ENCODE data around the gene R3HCC1L.

Gene R3HCC1L

DNA sequence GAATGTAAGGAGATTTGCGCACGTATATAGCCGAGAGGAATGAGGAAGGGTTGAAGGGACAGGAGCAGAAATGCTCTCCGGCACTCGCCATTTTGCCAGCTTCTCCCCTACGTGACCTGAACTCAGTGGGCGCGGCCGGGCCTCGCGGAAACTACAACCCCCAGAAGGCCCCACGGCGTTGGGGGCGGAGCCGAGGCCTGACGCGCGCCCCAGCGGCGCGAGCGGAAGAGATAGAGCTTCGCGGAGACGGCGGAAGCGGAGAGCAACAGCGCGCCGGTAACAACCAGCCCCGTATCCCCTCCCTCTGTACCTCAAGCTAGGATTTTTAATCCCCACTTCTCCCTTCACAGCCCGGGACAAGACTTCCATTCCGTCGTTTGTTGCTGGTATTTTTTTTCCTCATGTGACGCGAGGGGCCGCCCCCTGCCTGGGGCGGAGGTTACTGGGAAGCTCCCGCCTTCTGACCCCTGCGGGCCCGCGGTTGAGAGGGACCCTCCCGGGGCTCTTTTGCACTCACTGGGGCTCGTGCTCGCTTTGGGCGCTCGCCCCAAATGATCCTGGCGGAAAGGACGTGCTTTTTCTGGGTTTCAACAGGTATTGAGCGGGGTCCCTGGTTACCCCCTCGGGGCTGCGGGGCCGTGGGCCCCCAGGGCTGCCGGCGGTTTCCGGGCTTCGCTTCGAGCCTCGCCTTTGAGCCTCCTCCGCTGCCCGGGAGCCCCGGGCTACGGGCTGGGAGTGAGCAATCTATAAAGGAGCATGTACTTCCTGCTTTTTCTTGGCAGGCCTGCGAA, at the start of gene R3HCC1L:
TSS of gene R3HCC1L (plus strand) at position 227 of the 791 bp plus-strand sequence. CDS start 73,458 bp downstream, outside the sequence.
- peak; percentile 97 for DNase-seq

DNA sequence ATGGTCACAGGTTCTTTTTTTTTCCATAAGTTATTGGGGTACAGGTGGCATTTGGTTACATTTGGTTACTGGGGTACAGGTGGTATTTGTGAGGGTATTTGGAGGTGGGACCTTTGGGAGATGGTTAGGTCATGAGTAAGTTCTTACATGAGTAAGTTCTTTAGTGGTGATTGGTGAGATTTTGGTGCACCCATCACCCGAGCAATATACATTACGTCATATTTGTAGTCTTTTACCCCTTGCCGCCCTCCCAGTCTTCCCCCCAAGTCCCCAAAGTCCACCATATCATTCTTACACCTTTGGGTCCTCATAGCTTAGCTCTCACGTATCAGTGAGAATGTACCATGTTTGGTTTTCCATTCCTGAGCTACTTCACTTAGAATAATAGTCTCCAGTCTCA, 49.2 kb upstream of the R3HCC1L start:
- DNase-seq: no peak

DNA sequence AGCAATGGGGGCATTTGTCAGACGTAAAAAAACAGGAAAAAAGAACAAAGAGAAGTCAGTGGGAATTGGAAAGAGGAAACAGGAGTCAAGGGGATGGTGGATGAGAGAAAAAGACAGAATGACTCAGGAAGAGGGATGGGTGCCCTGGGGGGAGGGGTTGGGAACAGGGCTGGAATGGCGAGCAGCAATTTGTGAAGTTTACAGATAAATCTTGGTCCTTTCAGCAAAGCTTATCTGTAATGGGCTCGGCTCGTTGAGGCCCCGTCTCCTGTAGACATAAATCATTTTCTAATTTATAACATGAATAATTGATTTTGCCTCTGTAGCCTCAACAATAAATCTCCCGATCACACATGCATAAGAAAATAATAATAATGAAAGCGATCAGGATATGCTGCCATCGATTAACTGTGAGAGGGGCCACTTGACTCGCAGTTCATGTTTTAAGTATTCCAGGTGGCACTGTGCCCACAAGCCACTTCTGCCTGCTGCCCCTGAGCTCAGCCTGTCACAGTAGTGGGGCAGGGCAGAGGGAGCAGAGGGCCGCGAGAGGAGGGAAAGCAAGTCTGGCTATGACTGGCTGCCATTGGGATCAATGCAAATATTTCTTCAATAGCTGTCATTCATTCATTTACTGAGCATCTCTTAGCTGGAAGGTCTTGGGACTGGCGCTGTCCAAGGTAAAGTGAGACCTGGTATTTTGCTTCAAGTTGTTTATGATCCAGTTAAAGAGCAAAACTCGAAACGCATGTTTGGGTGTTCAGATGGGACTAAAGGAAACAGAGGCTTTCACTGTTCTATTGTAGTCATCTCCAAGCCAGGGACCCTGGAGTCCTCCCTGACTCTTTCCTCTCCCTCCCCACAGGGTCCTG, 47.4 kb upstream of the R3HCC1L start:
- no peak for DNase-seq

DNA sequence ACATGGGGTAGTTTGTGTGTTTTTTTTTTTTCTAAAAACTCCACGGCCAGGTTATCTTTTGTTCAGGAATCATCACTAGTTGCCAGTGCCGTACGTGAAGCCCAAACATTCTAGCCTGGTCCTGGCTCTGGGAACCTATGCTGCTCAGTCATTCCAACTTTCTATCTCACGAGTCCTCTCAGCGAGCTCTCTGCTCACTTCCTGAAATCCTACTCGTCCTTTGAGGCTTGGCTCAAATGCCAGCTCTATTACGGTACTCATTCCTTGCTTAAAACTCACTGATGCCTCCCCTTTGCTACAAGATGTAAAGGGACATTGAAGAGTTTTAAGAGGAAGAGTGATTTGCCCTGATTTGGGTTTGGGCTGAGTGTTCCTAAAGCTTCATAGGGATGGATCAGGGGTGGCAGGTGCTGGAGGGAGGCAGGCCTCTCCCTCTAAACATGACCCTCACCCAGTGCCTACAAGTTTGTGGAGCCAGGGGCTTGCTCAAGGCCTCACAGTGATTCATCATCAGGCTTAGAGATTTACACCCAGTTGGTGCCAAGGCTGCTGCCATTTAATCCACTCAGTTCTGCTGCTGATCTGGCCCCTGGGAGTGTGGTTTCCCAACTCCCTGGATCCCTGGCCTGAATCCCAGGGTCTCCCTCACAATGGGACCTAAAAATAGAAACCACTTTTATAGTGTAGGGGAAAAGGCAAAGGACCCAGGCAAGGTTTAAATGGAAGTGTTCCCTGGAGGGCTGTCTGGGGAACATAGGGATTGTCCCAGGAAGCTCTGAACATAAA, 46.1 kb upstream of the R3HCC1L start:
- no peak for DNase-seq

DNA sequence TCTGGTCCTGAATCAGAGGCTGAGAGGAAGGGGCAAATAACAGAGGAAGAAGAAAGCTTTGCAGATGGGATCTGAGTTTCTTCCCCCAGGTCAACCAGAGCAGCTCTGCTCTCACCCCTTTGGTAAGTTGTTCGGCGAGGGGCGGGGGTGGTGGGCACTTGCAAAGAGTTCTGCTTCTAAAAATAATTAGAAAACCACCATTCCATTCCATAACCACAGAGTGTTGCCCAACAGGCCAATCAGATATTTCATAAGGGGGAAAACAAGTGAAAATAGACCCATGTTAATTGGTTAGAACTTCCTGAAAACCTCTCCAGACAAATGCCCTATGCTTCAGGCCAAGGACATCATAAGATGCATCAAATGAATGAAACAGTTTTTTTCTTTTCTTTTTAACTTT, 43.6 kb upstream of the R3HCC1L start:
- no peak for DNase-seq

DNA sequence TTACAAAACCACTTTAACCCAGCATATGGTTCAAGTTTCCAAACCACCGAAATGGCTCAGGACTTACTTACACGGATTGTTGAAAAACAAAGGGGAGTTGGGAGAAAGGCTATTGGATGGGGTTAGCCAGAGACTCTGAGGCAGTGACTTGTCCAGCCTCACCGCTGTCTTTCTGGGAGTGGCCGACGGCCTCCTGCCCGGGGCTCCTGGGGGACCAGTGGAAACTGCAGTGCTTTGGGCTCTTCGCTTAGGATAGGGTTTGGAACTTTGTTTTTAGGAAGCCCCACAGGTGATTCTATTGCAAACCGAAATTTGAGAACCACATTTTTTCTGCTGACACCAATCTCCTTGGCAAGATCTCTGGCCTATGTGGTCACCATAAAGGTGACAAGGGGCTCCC, 38.1 kb upstream of the R3HCC1L start:
- no peak for DNase-seq

DNA sequence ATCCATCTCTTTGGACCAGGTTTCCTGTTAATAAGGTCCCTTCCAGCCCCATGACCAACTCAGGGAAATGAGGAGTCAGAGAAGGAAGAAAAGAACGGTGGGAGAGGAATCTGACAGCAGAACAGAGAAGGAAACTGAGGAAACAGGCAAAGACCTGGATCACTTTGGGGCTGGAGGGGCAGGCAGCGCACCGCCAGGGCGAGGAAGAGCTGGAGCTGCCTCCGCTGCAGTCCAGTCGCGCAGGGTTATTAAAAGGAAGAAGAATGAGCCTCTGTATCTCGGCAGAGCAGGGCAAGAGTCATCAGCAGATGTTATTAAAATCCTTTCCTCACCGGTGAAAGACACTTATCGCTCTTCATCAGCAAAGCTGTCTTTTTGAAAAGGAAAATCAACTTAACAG, 37.7 kb upstream of the R3HCC1L start:
- DNase-seq: no peak

DNA sequence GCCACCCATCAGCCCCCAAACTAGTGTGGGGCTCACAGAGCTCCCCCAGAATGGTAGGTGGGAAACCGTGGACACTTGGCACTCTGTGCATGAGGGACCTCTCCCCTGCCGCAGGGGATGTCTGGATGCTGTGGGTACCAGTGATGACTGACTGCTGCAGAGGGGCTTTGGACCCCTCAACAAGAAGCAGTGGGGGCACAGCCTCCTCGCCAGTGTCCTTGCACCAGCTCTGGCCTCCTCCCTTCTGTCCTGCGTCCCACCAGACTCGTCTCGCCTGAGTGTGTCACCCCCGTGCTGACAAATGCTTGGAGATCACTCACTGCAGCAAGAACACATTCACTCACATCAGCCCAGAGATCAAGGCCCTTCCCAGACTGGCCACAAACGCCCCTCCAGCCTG, 37.3 kb upstream of the R3HCC1L start:
- no peak for DNase-seq

GRCh38 chr10:98097616-98098015, 36.8 kb upstream of the R3HCC1L start:
- no peak for DNase-seq

DNA sequence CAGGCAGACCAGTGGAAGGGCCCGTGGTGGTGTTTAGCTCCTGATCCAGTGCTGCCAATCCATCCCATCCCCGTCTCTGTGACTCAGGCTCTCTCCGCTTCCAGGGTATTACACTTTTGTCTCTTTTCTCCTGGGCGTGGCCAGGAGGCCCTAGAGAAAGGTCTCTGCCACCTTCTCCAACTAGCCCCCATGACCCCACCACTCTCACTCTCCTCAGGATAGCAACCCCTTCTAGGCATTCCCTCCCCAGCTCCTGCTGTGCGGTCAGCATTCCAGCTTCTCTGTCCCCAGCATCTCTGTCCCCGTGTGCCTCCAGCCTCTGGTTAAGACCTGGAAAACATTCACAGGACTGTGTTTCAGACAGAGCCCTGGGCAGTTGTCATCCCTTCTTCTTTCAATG, 36.2 kb upstream of the R3HCC1L start:
- no peak for DNase-seq

DNA sequence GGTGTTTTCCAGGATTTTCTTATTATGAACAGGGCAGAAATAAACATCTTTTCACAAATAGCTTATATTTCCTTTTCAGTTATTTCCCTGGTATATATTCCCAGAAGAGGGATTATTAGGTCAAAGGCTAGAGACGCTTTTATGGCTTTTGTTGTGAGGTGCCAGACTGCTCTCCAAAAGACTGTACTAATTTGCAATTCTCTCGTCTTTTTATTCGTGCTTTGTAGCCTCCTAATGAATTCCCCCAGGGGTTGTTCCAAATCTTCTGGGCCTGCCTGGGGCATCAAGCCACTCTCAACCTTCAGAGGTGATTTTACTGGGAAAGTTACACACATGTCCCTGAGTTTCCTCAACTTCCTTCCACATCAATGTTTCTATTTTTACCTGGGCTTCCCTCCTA, 34.0 kb upstream of the R3HCC1L start:
- no peak for DNase-seq

- no peak for DNase-seq
These were observed 33.1 kb upstream of the R3HCC1L start for GRCh38 chr10:98101366-98101765.

DNA sequence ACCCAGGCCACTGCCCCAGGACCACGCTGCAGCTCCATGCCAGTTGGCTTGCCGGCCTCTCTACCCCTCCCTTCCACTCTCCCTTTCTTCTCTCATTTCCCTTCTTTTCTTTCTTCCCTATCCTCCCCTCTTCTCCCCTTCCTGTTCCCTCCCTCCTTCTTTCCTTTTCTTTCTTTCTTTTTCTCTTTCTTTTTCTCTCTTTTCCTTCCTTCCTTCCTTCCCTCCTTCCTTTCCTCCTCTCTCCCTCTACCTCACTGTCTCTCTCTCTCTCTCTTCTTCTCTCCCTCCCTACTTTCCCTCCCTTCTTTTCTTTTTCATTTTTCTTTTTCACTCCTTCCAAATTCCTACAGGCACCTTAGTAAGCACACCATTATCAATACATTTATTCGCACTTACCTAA, 30.3 kb upstream of the R3HCC1L start:
- DNase-seq: no peak

GRCh38 chr10:98106531-98106930, 27.9 kb upstream of the R3HCC1L start:
- DNase-seq: no peak

GRCh38 chr10:98107644-98108430, 26.6 kb upstream of the R3HCC1L start:
- DNase-seq: no peak

GRCh38 chr10:98110356-98110755, 24.1 kb upstream of the R3HCC1L start:
- DNase-seq: no peak

GRCh38 chr10:98115031-98115787, 19.2 kb upstream of the R3HCC1L start:
- DNase-seq: no peak

DNA sequence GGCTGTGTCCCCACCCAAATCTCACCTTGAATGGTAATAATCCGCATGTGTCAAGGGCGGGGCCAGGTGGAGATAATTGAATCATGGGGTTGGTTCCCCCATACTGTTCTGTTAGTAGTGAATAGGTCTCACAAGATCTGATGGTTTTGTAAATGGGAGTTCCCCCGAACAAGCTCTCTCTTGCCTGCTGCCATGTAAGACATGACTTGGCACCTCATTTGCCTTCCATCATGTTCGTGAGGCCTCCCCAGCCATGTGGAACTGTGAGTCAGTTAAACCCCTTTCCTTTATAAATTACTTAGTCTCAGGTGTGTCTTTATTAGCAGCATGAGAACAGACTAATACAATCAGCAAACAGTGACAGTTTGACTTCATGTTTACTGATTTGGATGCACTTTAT, 14.6 kb upstream of the R3HCC1L start:
- DNase-seq: no peak

DNA sequence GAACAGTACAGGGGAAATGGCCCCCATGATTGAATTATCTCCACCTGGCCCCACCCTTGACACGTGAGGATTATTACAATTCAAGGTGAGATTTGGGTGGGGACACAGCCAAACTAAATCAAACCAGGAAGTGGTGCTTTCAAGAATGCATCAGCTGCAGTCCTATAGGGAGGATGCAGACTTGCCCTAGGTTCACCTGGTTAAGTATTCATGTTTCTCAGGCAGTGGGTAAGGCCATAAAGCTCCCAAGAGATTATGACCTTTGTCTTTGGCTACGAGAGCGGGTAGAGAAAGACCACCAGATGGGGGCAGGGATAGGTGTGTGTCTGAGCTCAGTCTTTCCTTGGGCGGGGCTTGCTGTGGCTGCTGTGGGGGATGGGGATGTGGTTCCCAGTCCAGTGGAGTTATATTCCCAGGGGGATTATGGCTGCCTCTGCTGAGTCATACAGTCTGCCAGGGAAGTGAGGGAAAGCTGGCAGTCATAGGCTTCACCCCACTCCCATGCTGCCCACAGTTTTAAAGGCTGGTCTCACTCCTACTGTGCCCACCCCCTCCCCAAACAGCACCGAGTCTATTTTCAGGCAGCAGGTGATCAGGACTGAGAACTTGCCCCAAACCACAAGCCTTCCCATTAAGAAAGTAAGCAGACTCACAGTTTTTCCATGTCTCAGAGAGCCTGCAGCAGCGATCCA, 8.4 kb upstream of the R3HCC1L start:
- DNase-seq: no peak

DNA sequence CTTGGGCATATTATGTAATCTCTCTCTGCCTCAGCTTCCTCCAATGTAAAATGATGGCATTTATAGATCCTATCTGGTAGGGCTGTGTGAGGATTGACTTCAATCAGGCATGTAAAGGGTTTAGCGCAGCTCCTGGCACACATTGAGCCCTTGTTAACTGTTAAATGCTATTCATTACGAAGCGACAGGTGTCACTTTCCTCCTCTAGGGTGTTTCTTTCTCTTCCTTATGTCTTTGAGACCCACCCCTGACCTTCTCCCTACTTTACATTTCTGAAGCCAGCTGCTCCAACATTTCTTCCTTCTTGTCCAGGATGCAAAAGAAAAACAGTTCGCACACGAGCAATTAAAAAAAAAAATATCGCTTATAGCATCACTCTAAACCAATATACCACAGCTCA, 5.7 kb upstream of the R3HCC1L start:
- no peak for DNase-seq

GRCh38 chr10:98131619-98132018, 2.8 kb upstream of the R3HCC1L start:
- no peak for DNase-seq
